Keratinocyte (primary cell): ENCODE results near the gene KREMEN2. TPM values are rescaled to one million over a fixed set of nuclear protein-coding genes. Genes with fewer than 3 reads are reported as not detected.

Source experiments
- DNase-seq: peaks from one replicate; pipeline ENCODE4 v3.0.0-alpha.2; 2011; ENCODE audit warnings: low read depth, missing footprints, low spot score
- FAIRE-seq: peaks from 2 replicates; lab custom pipeline; 2011; peaks lifted over from hg19 to GRCh38; lab: Jason Lieb, UNC
- H2AFZ ChIP-seq: 2 replicates; pipeline ENCODE4 v1.6.0; 2012; ENCODE audit warnings: low read length, control low read depth, inconsistent platforms; ENCODE audit not compliant: control insufficient read depth
- H3K27ac ChIP-seq: 2 replicates; pipeline ENCODE4 v1.5.1; 2011; ENCODE audit warnings: low read length; ENCODE audit not compliant: control insufficient read depth, insufficient read depth
- H3K27me3 ChIP-seq: 3 replicates; pipeline ENCODE4 v1.6.0; 2011; ENCODE audit warnings: low read length; ENCODE audit not compliant: control insufficient read depth, insufficient read depth; ENCODE audit errors: extremely low read depth
- H3K36me3 ChIP-seq, 2 experiments: 2 replicates in 1 of 2; 3 replicates in 1 of 2; pipeline ENCODE4 v1.5.1; 2011; ENCODE audit warnings: low read length in 2 of 2, mild to moderate bottlenecking in 1 of 2; ENCODE audit not compliant: control insufficient read depth in 2 of 2, insufficient read depth in 2 of 2; ENCODE audit errors: extremely low read depth in 1 of 2
- H3K4me1 ChIP-seq: 3 replicates; pipeline ENCODE4 v1.5.1; 2011; ENCODE audit warnings: low read length; ENCODE audit not compliant: control insufficient read depth, insufficient read depth; ENCODE audit errors: extremely low read depth
- H3K4me2 ChIP-seq: 3 replicates; pipeline ENCODE4 v1.6.0; 2011; ENCODE audit warnings: low read depth, low read length; ENCODE audit not compliant: control insufficient read depth, insufficient read depth; ENCODE audit errors: extremely low read depth
- H3K4me3 ChIP-seq, 3 experiments: fragments of 200-600 bp in 1 of 3; sonication (generic) in 1 of 3; 2 replicates in 2 of 3; 3 replicates in 1 of 3; pipeline ENCODE4 v1.5.1; 2011 to 2016; ENCODE audit warnings: low read length in 3 of 3, mild to moderate bottlenecking in 3 of 3, control low read depth in 2 of 3, inconsistent platforms in 1 of 3, low read depth in 1 of 3, mixed read lengths in 1 of 3, mixed run types in 1 of 3, moderate library complexity in 1 of 3; ENCODE audit not compliant: control insufficient read depth in 2 of 3, insufficient read depth in 2 of 3; ENCODE audit errors: extremely low read depth in 1 of 3
- H3K79me2 ChIP-seq: 2 replicates; pipeline ENCODE4 v1.6.0; 2012; ENCODE audit warnings: low read length; ENCODE audit not compliant: control insufficient read depth, insufficient read depth
- H3K9ac ChIP-seq: 3 replicates; pipeline ENCODE4 v1.6.0; 2011; ENCODE audit warnings: low read length; ENCODE audit not compliant: control insufficient read depth, insufficient read depth; ENCODE audit errors: extremely low read depth
- H3K9me1 ChIP-seq: 3 replicates; pipeline ENCODE4 v1.6.0; 2011; ENCODE audit warnings: low read length; ENCODE audit not compliant: control insufficient read depth, insufficient read depth; ENCODE audit errors: extremely low read depth
- H3K9me3 ChIP-seq: 2 replicates; pipeline ENCODE4 v1.5.1; 2012; ENCODE audit warnings: low read depth, low read length; ENCODE audit not compliant: control insufficient read depth
- H4K20me1 ChIP-seq: 3 replicates; pipeline ENCODE4 v1.6.0; 2011; ENCODE audit warnings: low read length; ENCODE audit not compliant: control insufficient read depth, insufficient read depth; ENCODE audit errors: extremely low read depth
- EZH2 ChIP-seq: IDR thresholded peaks from one replicate; pipeline ENCODE4 v1.6.1; 2012; ENCODE audit warnings: inconsistent platforms, mild to moderate bottlenecking, low read length, moderate library complexity
- dilution Hi-C: fragments of 300-500 bp; cut with MboI; formaldehyde crosslinking; loops from one replicate; pipeline ENCODE4 v1.7.0; 2020; ENCODE audit warnings: low sequenced_read_pairs; ENCODE audit not compliant: extremely low pct_ligation_motif_present
- polyA plus RNA-seq, 5 experiments: library from polyadenylated mRNA; depleted of rRNA in 3 of 5; stranded (reverse) in 3 of 5; stranded (forward) in 1 of 5; unstranded in 1 of 5; fragments of >200 nt; gene quantifications; 1 replicate in 1 of 5; 2 replicates in 3 of 5; 3 replicates in 1 of 5; pipeline versions ENCODE4 v1.2.1 to v1.2.3, GENCODE V29; 2011 to 2012; ENCODE audit warnings: missing spikeins in 2 of 5, low read depth in 1 of 5, low replicate concordance in 1 of 5
- TF ChIP-seq, protein P1 (sequence below), 3 experiments: IDR thresholded peaks in 1 of 3; conservative IDR thresholded peaks in 1 of 3; optimal IDR thresholded peaks in 1 of 3; 2 replicates in 2 of 3; 3 replicates in 1 of 3; pipeline versions ENCODE3 to v1.5.1; 2011; ENCODE audit warnings: low read length in 3 of 3, mild to moderate bottlenecking in 3 of 3, moderate library complexity in 2 of 3, control low read depth in 1 of 3, inconsistent platforms in 1 of 3; ENCODE audit not compliant: insufficient read depth in 2 of 3; ENCODE audit errors: extremely low read depth in 1 of 3

Gene KREMEN2
- polyA plus RNA-seq, 1 donor (not counting 4 experiments of a cell fraction or from before 2014, with no cell fraction given), result 3.3 TPM

GRCh38 chr16:2977440-2977839, 13.4 kb downstream of the KREMEN2 start:
- no peak for FAIRE-seq
- Histone ChIP-seq H2AFZ (no peak overlapping the region), H3K79me2 (peaks cover 17% of the 10 kb centered on the region), H3K4me3 (no peak overlapping the region), H3K9me1 (no peaks in the 10 kb centered on the region), H3K9ac (no peak overlapping the region), H4K20me1 (no peaks in the 10 kb centered on the region), H3K27ac (no peak overlapping the region), H3K36me3 (peaks cover 1 to 16% of the 10 kb centered on the region in 2 experiments), H3K4me2 (no peak overlapping the region), H3K27me3 (no peaks in the 10 kb centered on the region), H3K9me3 (no peaks in the 10 kb centered on the region), H3K4me1 (peaks cover 24% of the 10 kb centered on the region)
- TF ChIP-seq EZH2, result no peak
- TF ChIP-seq, protein P1, sequence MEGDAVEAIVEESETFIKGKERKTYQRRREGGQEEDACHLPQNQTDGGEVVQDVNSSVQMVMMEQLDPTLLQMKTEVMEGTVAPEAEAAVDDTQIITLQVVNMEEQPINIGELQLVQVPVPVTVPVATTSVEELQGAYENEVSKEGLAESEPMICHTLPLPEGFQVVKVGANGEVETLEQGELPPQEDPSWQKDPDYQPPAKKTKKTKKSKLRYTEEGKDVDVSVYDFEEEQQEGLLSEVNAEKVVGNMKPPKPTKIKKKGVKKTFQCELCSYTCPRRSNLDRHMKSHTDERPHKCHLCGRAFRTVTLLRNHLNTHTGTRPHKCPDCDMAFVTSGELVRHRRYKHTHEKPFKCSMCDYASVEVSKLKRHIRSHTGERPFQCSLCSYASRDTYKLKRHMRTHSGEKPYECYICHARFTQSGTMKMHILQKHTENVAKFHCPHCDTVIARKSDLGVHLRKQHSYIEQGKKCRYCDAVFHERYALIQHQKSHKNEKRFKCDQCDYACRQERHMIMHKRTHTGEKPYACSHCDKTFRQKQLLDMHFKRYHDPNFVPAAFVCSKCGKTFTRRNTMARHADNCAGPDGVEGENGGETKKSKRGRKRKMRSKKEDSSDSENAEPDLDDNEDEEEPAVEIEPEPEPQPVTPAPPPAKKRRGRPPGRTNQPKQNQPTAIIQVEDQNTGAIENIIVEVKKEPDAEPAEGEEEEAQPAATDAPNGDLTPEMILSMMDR (optimal IDR thresholded peaks at IDR 0.05 in 1 of 3, IDR thresholded peaks at IDR 0.05 in 1 of 3, conservative IDR thresholded peaks at IDR 0.05 in 1 of 3; ENCODE audit: extremely low read depth in 1 of 3, insufficient read depth in 2 of 3, low read length in 3 of 3), result no peak
- dilution Hi-C loops, result no loop called here
- DNase-seq, result no peak

GRCh38 chr16:2979669-2980226, 15.7 kb downstream of the KREMEN2 start:
- no peaks in the 10 kb centered on the region for H4K20me1 ChIP-seq
- peaks cover 28% of the 10 kb centered on the region for H3K4me1 ChIP-seq
- H3K36me3 ChIP-seq, result peaks cover 1 to 3% of the 10 kb centered on the region in 2 experiments
- no peak for FAIRE-seq
- H3K9ac ChIP-seq, result peak overlapping the region; percentile 90
- peak overlapping the region; percentile 63 to 80 (median 80) for H3K4me3 ChIP-seq
- dilution Hi-C loops, result no loop called here
- H3K9me1 ChIP-seq, result no peaks in the 10 kb centered on the region
- H3K79me2 ChIP-seq, result peaks cover 17% of the 10 kb centered on the region
- TF ChIP-seq EZH2, result no peak
- TF ChIP-seq, protein P1 (optimal IDR thresholded peaks at IDR 0.05 in 1 of 3, IDR thresholded peaks at IDR 0.05 in 1 of 3, conservative IDR thresholded peaks at IDR 0.05 in 1 of 3; ENCODE audit: extremely low read depth in 1 of 3, insufficient read depth in 2 of 3, low read length in 3 of 3), result no peak
- H3K27ac ChIP-seq, result peak overlapping the region; percentile 89
- no peaks in the 10 kb centered on the region for H3K9me3 ChIP-seq
- DNase-seq, result no peak
- H3K27me3 ChIP-seq, result no peaks in the 10 kb centered on the region
- H2AFZ ChIP-seq, result peak overlapping the region; percentile 42
- peak overlapping the region; percentile 86 for H3K4me2 ChIP-seq
